Bronchial epithelial cell (primary cell): ENCODE results near the gene DZIP1L. TPM values are rescaled to one million over a fixed set of nuclear protein-coding genes. Genes with fewer than 3 reads are reported as not detected.

Experiments used
- DNase-seq: peaks from one replicate; pipeline ENCODE4 v3.0.0-alpha.2; 2010; ENCODE audit warnings: low read depth
- FAIRE-seq: peaks from 2 replicates; lab custom pipeline; 2011; peaks lifted over from hg19 to GRCh38; lab: Jason Lieb, UNC
- H3K27me3 ChIP-seq: 2 replicates; pipeline ENCODE4 v1.5.1; 2011; ENCODE audit warnings: low read length; ENCODE audit not compliant: control insufficient read depth, insufficient read depth
- H3K36me3 ChIP-seq: 2 replicates; pipeline ENCODE4 v1.5.1; 2011; ENCODE audit warnings: low read length; ENCODE audit not compliant: control insufficient read depth, insufficient read depth
- H3K4me3 ChIP-seq: 2 replicates; pipeline ENCODE4 v1.5.1; 2011; ENCODE audit warnings: mild to moderate bottlenecking, low read depth, low read length, control low read depth
- total RNA-seq: library from RNA; depleted of rRNA; stranded (reverse); fragments of >200 nt; gene quantifications from 2 replicates; pipeline ENCODE4 v1.2.1, GENCODE V29; 2014
- TF ChIP-seq, protein P1 (sequence below): IDR thresholded peaks from 2 replicates; pipeline ENCODE4 v1.5.1; 2011; ENCODE audit warnings: mild to moderate bottlenecking, moderate library complexity, low read length, control low read depth, inconsistent platforms; ENCODE audit not compliant: insufficient read depth, severe bottlenecking

DZIP1L gene
- total RNA-seq, 1 donor from 2014 or later = 2.1 TPM

DNA sequence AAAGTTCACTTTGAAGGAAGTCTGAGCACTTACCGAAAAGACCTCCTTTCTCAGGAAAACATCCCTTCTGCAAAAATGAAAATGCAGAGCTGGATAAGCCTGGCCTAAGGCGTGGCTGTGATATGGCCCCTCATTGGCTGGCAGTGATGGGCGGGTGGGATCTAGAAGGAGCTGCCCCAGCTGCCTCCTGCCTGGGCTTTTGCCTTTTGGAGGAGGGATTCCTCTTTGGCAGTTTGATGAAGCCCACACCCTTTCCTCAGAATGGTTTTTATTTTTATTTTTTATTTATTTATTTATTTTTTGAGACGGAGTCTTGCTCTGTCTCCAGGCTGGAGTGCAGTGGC, 4.0 kb upstream of the DZIP1L start:
- Histone ChIP-seq H3K36me3 (no peaks in the 10 kb centered on the region), H3K27me3 (no peaks in the 10 kb centered on the region), H3K4me3 (no peak overlapping the region)
- FAIRE-seq = no peak
- TF ChIP-seq, protein P1, sequence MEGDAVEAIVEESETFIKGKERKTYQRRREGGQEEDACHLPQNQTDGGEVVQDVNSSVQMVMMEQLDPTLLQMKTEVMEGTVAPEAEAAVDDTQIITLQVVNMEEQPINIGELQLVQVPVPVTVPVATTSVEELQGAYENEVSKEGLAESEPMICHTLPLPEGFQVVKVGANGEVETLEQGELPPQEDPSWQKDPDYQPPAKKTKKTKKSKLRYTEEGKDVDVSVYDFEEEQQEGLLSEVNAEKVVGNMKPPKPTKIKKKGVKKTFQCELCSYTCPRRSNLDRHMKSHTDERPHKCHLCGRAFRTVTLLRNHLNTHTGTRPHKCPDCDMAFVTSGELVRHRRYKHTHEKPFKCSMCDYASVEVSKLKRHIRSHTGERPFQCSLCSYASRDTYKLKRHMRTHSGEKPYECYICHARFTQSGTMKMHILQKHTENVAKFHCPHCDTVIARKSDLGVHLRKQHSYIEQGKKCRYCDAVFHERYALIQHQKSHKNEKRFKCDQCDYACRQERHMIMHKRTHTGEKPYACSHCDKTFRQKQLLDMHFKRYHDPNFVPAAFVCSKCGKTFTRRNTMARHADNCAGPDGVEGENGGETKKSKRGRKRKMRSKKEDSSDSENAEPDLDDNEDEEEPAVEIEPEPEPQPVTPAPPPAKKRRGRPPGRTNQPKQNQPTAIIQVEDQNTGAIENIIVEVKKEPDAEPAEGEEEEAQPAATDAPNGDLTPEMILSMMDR = no peak
- DNase-seq = no peak

GRCh38 chr3:138118612-138119422, 3.4 kb upstream of the DZIP1L start:
- TF ChIP-seq, protein P1 = peak; percentile 92
- Histone ChIP-seq H3K27me3 (no peaks in the 10 kb centered on the region), H3K4me3 (no peak overlapping the region), H3K36me3 (no peaks in the 10 kb centered on the region)
- FAIRE-seq (no peak), DNase-seq (peak; percentile 70)

- Histone ChIP-seq H3K36me3 (no peaks in the 10 kb centered on the region), H3K4me3 (peak overlapping the region; percentile 64), H3K27me3 (no peaks in the 10 kb centered on the region)
- TF ChIP-seq, protein P1 = no peak
- DNase-seq (no peak), FAIRE-seq (no peak)
These were observed 933 bp downstream of the DZIP1L start for GRCh38 chr3:138114431-138114918.

- FAIRE-seq (no peak), DNase-seq (no peak)
- Histone ChIP-seq H3K36me3 (no peaks in the 10 kb centered on the region), H3K4me3 (no peak overlapping the region), H3K27me3 (no peaks in the 10 kb centered on the region)
- TF ChIP-seq, protein P1 = no peak
These were observed 2.1 kb downstream of the DZIP1L start for GRCh38 chr3:138113326-138113725.

GRCh38 chr3:138112362-138112761, 3.0 kb downstream of the DZIP1L start:
- Histone ChIP-seq H3K27me3 (no peaks in the 10 kb centered on the region), H3K4me3 (no peak overlapping the region), H3K36me3 (no peaks in the 10 kb centered on the region)
- no peak for FAIRE-seq
- TF ChIP-seq, protein P1 = no peak
- peak; percentile 70 for DNase-seq

DNA sequence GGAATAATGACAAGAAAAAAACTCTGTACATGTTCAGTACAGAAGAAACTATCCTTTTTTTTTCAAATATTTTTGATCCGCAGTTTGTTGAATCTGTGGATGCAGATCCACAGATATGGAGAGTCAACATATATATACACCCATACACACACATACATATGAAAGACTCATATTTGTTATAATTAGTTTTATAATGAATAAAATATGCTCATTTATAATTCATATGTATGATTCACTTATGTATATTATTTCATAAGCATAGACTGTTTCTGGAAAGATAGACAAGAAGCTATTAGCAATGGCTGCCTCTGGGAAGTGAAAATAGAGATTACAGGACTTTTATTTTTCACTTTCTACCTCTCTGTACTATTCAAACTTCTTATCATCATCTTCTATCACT, 9.8 kb downstream of the DZIP1L start:
- no peaks in the 10 kb centered on the region for H3K36me3 ChIP-seq
- H3K4me3 ChIP-seq = no peak overlapping the region
- TF ChIP-seq, protein P1 = no peak
- no peaks in the 10 kb centered on the region for H3K27me3 ChIP-seq
- FAIRE-seq (no peak), DNase-seq (no peak)
